Activated T-helper 1 cell treated with anti-CD3 and anti-CD28 coated beads, Interleukin-2, amount 50 U/mL, for 16 hours (primary cell): Measurements from ENCODE around the gene LAX1.

Experiments
- DNase-seq, 2 donors: peaks; one replicate each; pipeline ENCODE4 v3.0.0-alpha.2; 2020; ENCODE audit warnings: low read depth in 1 of 2, low spot score in 1 of 2

The LAX1 gene

GRCh38 chr1:203799971-203800370 lies 35.0 kb downstream of the LAX1 start:
- no peak for DNase-seq

- DNase-seq, result no peak
These were observed 40.7 kb downstream of the LAX1 start for GRCh38 chr1:203805689-203806088.

- no peak for DNase-seq
These were observed 42.2 kb downstream of the LAX1 start for GRCh38 chr1:203807196-203807595.

GRCh38 chr1:203813581-203814341 lies 48.8 kb downstream of the LAX1 start:
- no peak for DNase-seq

- DNase-seq, result no peak
These were observed 53.4 kb downstream of the LAX1 start for GRCh38 chr1:203818399-203818798.

GRCh38 chr1:203823306-203823705 lies 58.3 kb downstream of the LAX1 start:
- DNase-seq, result no peak
